K562 (cell line): ENCODE measurements around the gene COL24A1. TPM values are rescaled to one million over a fixed set of nuclear protein-coding genes. Genes with fewer than 3 reads are reported as not detected.

Experiments
- ATAC-seq: fragments of 200-7000 bp; cut with Tn5 transposase; 3 replicates; pipeline ENCODE4 v1.9.1; 2020; ENCODE audit warnings: moderate library complexity
- BruUV-seq: library from RNA; stranded (reverse); fragments of 400-500 nt; replicated peaks from 2 replicates; lab custom pipeline; 2021; lab: Mats Ljungman, UMichigan
- CTCF ChIA-PET: fragments of 300-600 bp; formaldehyde crosslinking; extraction: SDS; loops from one replicate; lab custom pipeline; 2021; ENCODE audit warnings: low intra/inter-chr PET ratio; lab: Yijun Ruan, JAX
- POLR2A ChIA-PET: fragments of 300-600, 350-650 bp; sonication (Branson Sonifier 250); formaldehyde crosslinking; extraction: SDS; loops from one replicate; lab custom pipeline; 2021; ENCODE audit warnings: antibody characterized with exemption, inconsistent platforms; lab: Yijun Ruan, JAX
- DNase-seq, 4 experiments: peaks; one replicate each; pipeline versions ENCODE4 v3.0.0 to v3.0.0-alpha.2; 2011 to 2018; ENCODE audit warnings: low spot score in 3 of 4, mixed read lengths in 3 of 4; ENCODE audit errors: extremely low read depth in 1 of 4
- FAIRE-seq: peaks from 2 replicates; lab custom pipeline; 2011; peaks lifted over from hg19 to GRCh38; lab: Jason Lieb, UNC
- H2AFZ ChIP-seq: 2 replicates; pipeline ENCODE4 v1.6.0; 2011; ENCODE audit warnings: low read depth, low read length, control low read depth, inconsistent platforms
- H3K27ac ChIP-seq: fragments of 200-600 bp; 3 replicates; pipeline ENCODE4 v1.8.0; 2011; ENCODE audit warnings: low read depth, mild to moderate bottlenecking, control low read depth, inconsistent platforms, low read length, moderate library complexity, mixed read lengths; ENCODE audit errors: extremely low read depth
- H3K27me3 ChIP-seq, 2 experiments: fragments of 300-600 bp in 1 of 2; 2 replicates in 1 of 2; 3 replicates in 1 of 2; pipeline versions ENCODE4 v1.6.0 to v1.8.0; 2011; ENCODE audit warnings: inconsistent platforms in 2 of 2, low read length in 2 of 2, mild to moderate bottlenecking in 1 of 2, mixed read lengths in 1 of 2, moderate library complexity in 1 of 2; ENCODE audit not compliant: control insufficient read depth in 2 of 2, insufficient read depth in 2 of 2
- H3K36me3 ChIP-seq: fragments of 300-600 bp; 3 replicates; pipeline ENCODE4 v1.8.0; 2011; ENCODE audit warnings: mild to moderate bottlenecking, low read length, inconsistent platforms; ENCODE audit not compliant: control insufficient read depth, insufficient read depth
- H3K4me1 ChIP-seq, 2 experiments: fragments of 200-600 bp in 1 of 2; replicated peaks in 1 of 2; 2 replicates in 1 of 2; 3 replicates in 1 of 2; pipeline versions ENCODE4 v1.5.1 to v1.8.0; 2011; ENCODE audit warnings: inconsistent platforms in 2 of 2, low read length in 2 of 2, mild to moderate bottlenecking in 1 of 2, mixed read lengths in 1 of 2, moderate library complexity in 1 of 2; ENCODE audit not compliant: control insufficient read depth in 2 of 2, insufficient read depth in 2 of 2
- H3K4me2 ChIP-seq: 2 replicates; pipeline ENCODE4 v1.6.1; 2011; ENCODE audit warnings: low read length, control low read depth, inconsistent platforms, mixed read lengths; ENCODE audit not compliant: insufficient read depth
- H3K4me3 ChIP-seq: fragments of 200-600 bp; sonication (generic), shearing (Covaris generic); 2 replicates; pipeline ENCODE4 v1.5.1; 2016; ENCODE audit warnings: control low read depth, inconsistent platforms
- H3K79me2 ChIP-seq: fragments of 200-600 bp; 3 replicates; pipeline ENCODE4 v1.8.0; 2011; ENCODE audit warnings: low read length, inconsistent platforms; ENCODE audit not compliant: control insufficient read depth, insufficient read depth
- H3K9ac ChIP-seq, 2 experiments: 2 replicates each; pipeline versions ENCODE4 v1.6.0 to v1.6.1; 2011; ENCODE audit warnings: low read depth in 2 of 2, low read length in 2 of 2, control low read depth in 1 of 2, inconsistent platforms in 1 of 2, mild to moderate bottlenecking in 1 of 2, mixed read lengths in 1 of 2; ENCODE audit not compliant: insufficient read depth in 1 of 2
- H3K9me1 ChIP-seq: one replicate; pipeline ENCODE4 v1.6.0; 2011; ENCODE audit warnings: inconsistent platforms, mild to moderate bottlenecking, low read length, moderate library complexity; ENCODE audit not compliant: control insufficient read depth, insufficient read depth
- H3K9me3 ChIP-seq: replicated peaks from 2 replicates; pipeline ENCODE4 v1.5.1; 2011; ENCODE audit warnings: low read depth, low read length, inconsistent platforms; ENCODE audit not compliant: control insufficient read depth, insufficient read depth
- H4K20me1 ChIP-seq: replicated peaks from 2 replicates; pipeline ENCODE4 v1.6.1; 2011; ENCODE audit warnings: low read length, inconsistent platforms, mixed read lengths; ENCODE audit not compliant: control insufficient read depth, insufficient read depth
- BDP1 ChIP-seq: IDR thresholded peaks from 3 replicates; pipeline ENCODE4 v1.6.1; 2011; ENCODE audit not compliant: insufficient read length, insufficient read depth
- BRCA1 ChIP-seq, 2 experiments: fragments of 450-650 bp in 1 of 2; sonication (generic) in 1 of 2; formaldehyde crosslinking in 1 of 2; IDR thresholded peaks; 2 replicates each; pipeline versions ENCODE4 v1.5.0 to v1.6.1; 2017 to 2020; ENCODE audit warnings: mild to moderate bottlenecking in 1 of 2, missing genetic modification reagents in 1 of 2
- CBX5 ChIP-seq: IDR thresholded peaks from 2 replicates; pipeline ENCODE4 v1.6.1; 2014; ENCODE audit warnings: low read depth, borderline replicate concordance
- E2F1 ChIP-seq: sonication (generic); formaldehyde crosslinking; IDR thresholded peaks from 2 replicates; pipeline ENCODE4 v1.8.1; 2023; ENCODE audit warnings: mild to moderate bottlenecking, missing genetic modification reagents, moderate library complexity
- FOXP1 ChIP-seq: sonication (generic); formaldehyde crosslinking; IDR thresholded peaks from 2 replicates; pipeline ENCODE4 v1.8.0; 2022; ENCODE audit warnings: mild to moderate bottlenecking, missing genetic modification reagents
- HDAC1 ChIP-seq, 2 experiments: fragments of 450-650 bp; IDR thresholded peaks; 2 replicates each; pipeline ENCODE4 v1.6.1; 2016 to 2017; ENCODE audit warnings: inconsistent platforms in 1 of 2, mild to moderate bottlenecking in 1 of 2, moderate library complexity in 1 of 2
- HINFP ChIP-seq: fragments of 450-650 bp; conservative IDR thresholded peaks from 2 replicates; pipeline ENCODE4 v1.6.1; 2016; ENCODE audit warnings: missing genetic modification characterization, low read depth, mild to moderate bottlenecking, control low read depth, missing compliant biosample characterization
- NFYB ChIP-seq: IDR thresholded peaks from 2 replicates; pipeline ENCODE4 v1.6.1; 2011; ENCODE audit warnings: mild to moderate bottlenecking, moderate library complexity; ENCODE audit not compliant: insufficient read length; ENCODE audit errors: extremely low read depth
- RHOXF2B ChIP-seq: fragments of 250-450 bp; sonication (Bioruptor Pico); conservative IDR thresholded peaks from 2 replicates; pipeline ENCODE4 v1.5.1; 2021
- U2AF2 ChIP-seq: fragments of 200-400 bp; formaldehyde crosslinking; optimal IDR thresholded peaks from 2 replicates; pipeline ENCODE3; 2017; ENCODE audit warnings: low read depth, mild to moderate bottlenecking, low read length
- ZBTB1 ChIP-seq: sonication (generic); formaldehyde crosslinking; IDR thresholded peaks from 2 replicates; pipeline ENCODE4 v1.8.1; 2023; ENCODE audit warnings: missing genetic modification reagents, low read depth, mild to moderate bottlenecking, borderline replicate concordance
- WGBS: fragments of 100-300 bp; shearing (Covaris generic); methylation state at CpG from one replicate; pipeline ENCODE4 v1.1.6; 2016; ENCODE audit warnings: low coverage, mixed read lengths; ENCODE audit not compliant: insufficient coverage; ENCODE audit errors: missing lambda C conversion rate; 5-methylcytosine and 5-hydroxymethylcytosine counted together
- in situ Hi-C: fragments of 300-500 bp; cut with MboI; formaldehyde crosslinking; loops from 4 replicates; pipeline ENCODE4 v1.15.0; 2018; ENCODE audit warnings: inconsistent platforms, mixed read lengths
- intact Hi-C: fragments of 100-400 bp; cut with micrococcal nuclease; formaldehyde crosslinking; loops from 2 replicates; pipeline ENCODE4 v1.14.2; 2022
- polyA plus RNA-seq, 8 experiments: library from polyadenylated mRNA; depleted of rRNA in 4 of 8; stranded (reverse) in 5 of 8; unstranded in 3 of 8; fragments of >200 nt; fragmentation: Nextera tagmentation in 2 of 8; fragmentation: Illumina TruSeq in 1 of 8; extraction: Ambion mirVana in 2 of 8; extraction: Trizol in 1 of 8; gene quantifications; 2 replicates each; pipeline versions ENCODE4 v1.2.1 to v1.2.3, GENCODE V29; 2011 to 2014; ENCODE audit warnings: inconsistent platforms in 1 of 8, missing spikeins in 1 of 8
- total RNA-seq, 7 experiments: library from RNA; depleted of rRNA in 6 of 7; stranded (reverse); fragments of >200 nt in 6 of 7; fragmentation: Illumina TruSeq in 2 of 7; extraction: Trizol in 2 of 7; gene quantifications; 2 replicates each; pipeline versions ENCODE4 v1.2.1 to v1.2.3, GENCODE V29; 2011 to 2021; ENCODE audit warnings: low replicate concordance in 1 of 7

COL24A1 gene
- total and polyA plus RNA-seq, 9 of the 15 experiments (the other 6 are each of a cell fraction or from before 2014, with no cell fraction given): 0.01 to 0.06 (median 0.03) TPM; not detected in 2

GRCh38 chr1:86063721-86064120, 92.9 kb downstream of the COL24A1 start:
- Histone ChIP-seq H3K9ac (no peak overlapping the region), H3K9me1 (no peaks in the 10 kb centered on the region), H3K79me2 (no peaks in the 10 kb centered on the region), H3K4me1 (no peaks in the 10 kb centered on the region), H3K9me3 (no peaks in the 10 kb centered on the region), H4K20me1 (no peaks in the 10 kb centered on the region), H3K4me2 (no peak overlapping the region), H3K4me3 (no peak overlapping the region), H2AFZ (no peak overlapping the region), H3K27me3 (no peaks in the 10 kb centered on the region), H3K27ac (no peak overlapping the region), H3K36me3 (no peaks in the 10 kb centered on the region)
- ATAC-seq (no peak), FAIRE-seq (no peak), DNase-seq (no peak)
- ChIA-PET POLR2A (no interaction called here), CTCF (no interaction called here)
- WGBS: 6% methylated on average over 1 of the region's 1 CpG
- in situ Hi-C loops (no loop called here), intact Hi-C loops (no loop called here)
- no TSS peak for BruUV-seq
- TF ChIP-seq NFYB (no peak), U2AF2 (no peak), ZBTB1 (no peak), BRCA1 (IDR thresholded peaks at IDR 0.05) (no peak), BRCA1 (CRISPR knock-in tag; IDR thresholded peaks at IDR 0.05) (no peak), HDAC1 (IDR thresholded peaks at IDR 0.05) (no peak), CBX5 (no peak), BDP1 (no peak), RHOXF2B (CRISPR knock-in tag) (no peak), E2F1 (CRISPR knock-in tag) (no peak), HINFP (no peak), FOXP1 (CRISPR knock-in tag) (no peak)
